Brain microvascular endothelial cell (primary cell): ENCODE data around the gene WWOX.

Experiments
- DNase-seq: peaks from one replicate; pipeline ENCODE4 v3.0.0-alpha.2; 2020
- H3K27ac ChIP-seq: fragments of 250-450 bp; sonication (Bioruptor Pico); 2 replicates; pipeline ENCODE4 v1.5.1; 2020; ENCODE audit warnings: mild to moderate bottlenecking, moderate library complexity
- H3K27me3 ChIP-seq: fragments of 250-450 bp; sonication (Bioruptor Pico); replicated peaks from 2 replicates; pipeline ENCODE4 v1.5.1; 2020; ENCODE audit warnings: mild to moderate bottlenecking
- H3K36me3 ChIP-seq: fragments of 250-450 bp; sonication (Bioruptor Pico); replicated peaks from 2 replicates; pipeline ENCODE4 v1.5.1; 2020; ENCODE audit warnings: mild to moderate bottlenecking
- H3K4me3 ChIP-seq: 2 replicates; pipeline ENCODE4 v1.5.1; 2011; ENCODE audit warnings: low read depth, mild to moderate bottlenecking, control low read depth, low read length, moderate library complexity
- CTCF ChIP-seq: IDR thresholded peaks from 2 replicates; pipeline ENCODE4 v1.5.1; 2011; ENCODE audit warnings: low read depth, mild to moderate bottlenecking, moderate library complexity, low read length, control low read depth, inconsistent platforms; ENCODE audit errors: missing control alignments
- in situ Hi-C: cut with HindIII; loops from 2 replicates; pipeline ENCODE4 v1.10.0; 2017; ENCODE audit warnings: low sequenced_read_pairs, low pct_ligation_motif_present

WWOX gene

GRCh38 chr16:78970650-78971049, 871.2 kb downstream of the WWOX start:
- in situ Hi-C loops, result no loop called here
- no peak for TF ChIP-seq CTCF
- no peak overlapping the region for H3K27ac ChIP-seq
- no peaks in the 10 kb centered on the region for H3K36me3 ChIP-seq
- no peak overlapping the region for H3K4me3 ChIP-seq
- H3K27me3 ChIP-seq, result no peaks in the 10 kb centered on the region
- no peak for DNase-seq

DNA sequence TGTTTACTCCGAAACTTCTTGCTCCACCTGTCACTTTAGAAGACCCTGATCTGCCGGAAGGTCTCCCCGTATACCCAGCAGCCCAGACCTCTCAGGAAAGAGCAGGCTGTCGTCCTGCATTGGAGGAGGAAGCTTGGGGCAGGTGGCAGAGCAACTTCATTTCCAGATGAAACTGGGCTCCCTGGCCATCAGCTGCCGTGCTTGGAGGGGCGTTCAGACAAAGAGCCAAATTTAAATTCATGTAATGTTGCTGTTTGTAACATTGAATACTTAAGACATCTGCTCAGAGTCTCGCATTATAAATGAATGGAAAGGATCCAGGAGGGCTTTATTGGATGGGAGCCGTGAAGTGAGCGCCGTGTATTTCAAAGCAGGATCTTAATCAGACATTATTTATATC, 872.6 kb downstream of the WWOX start:
- no peak overlapping the region for H3K27ac ChIP-seq
- H3K4me3 ChIP-seq, result no peak overlapping the region
- H3K27me3 ChIP-seq, result no peaks in the 10 kb centered on the region
- no peaks in the 10 kb centered on the region for H3K36me3 ChIP-seq
- in situ Hi-C loops, result no loop called here
- DNase-seq, result no peak
- no peak for TF ChIP-seq CTCF

GRCh38 chr16:78972986-78973385, 873.5 kb downstream of the WWOX start:
- no peak for TF ChIP-seq CTCF
- no peak overlapping the region for H3K4me3 ChIP-seq
- no peaks in the 10 kb centered on the region for H3K27me3 ChIP-seq
- in situ Hi-C loops, result no loop called here
- no peak overlapping the region for H3K27ac ChIP-seq
- DNase-seq, result no peak
- H3K36me3 ChIP-seq, result no peaks in the 10 kb centered on the region

DNA sequence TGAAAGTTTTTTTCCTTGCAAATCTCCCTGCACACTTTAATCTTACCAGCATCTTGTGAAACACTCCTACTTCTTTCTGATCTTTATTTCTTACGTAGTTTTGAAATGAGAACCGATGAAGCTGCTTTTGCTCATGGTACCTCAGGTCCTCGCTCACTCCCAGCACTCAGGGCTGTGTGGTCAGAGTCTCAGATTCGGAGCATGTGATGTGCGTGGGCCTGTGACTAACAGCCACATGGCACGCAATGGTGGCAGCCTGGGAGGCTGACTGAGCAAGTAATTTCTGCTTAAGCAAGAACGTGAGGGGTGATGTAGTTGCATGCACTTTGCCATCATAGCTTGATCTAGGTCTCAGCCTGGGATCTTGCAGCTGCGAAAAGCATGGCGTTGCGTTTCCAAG, 876.8 kb downstream of the WWOX start:
- TF ChIP-seq CTCF, result no peak
- Histone ChIP-seq H3K36me3 (no peaks in the 10 kb centered on the region), H3K27me3 (no peaks in the 10 kb centered on the region), H3K4me3 (no peak overlapping the region), H3K27ac (no peak overlapping the region)
- DNase-seq, result no peak
- in situ Hi-C loops, result no loop called here

GRCh38 chr16:78980825-78981224, 881.4 kb downstream of the WWOX start:
- no peak for TF ChIP-seq CTCF
- no peak for DNase-seq
- H3K27ac ChIP-seq, result no peak overlapping the region
- in situ Hi-C loops, result no loop called here
- no peaks in the 10 kb centered on the region for H3K27me3 ChIP-seq
- H3K4me3 ChIP-seq, result no peak overlapping the region
- H3K36me3 ChIP-seq, result no peaks in the 10 kb centered on the region

DNA sequence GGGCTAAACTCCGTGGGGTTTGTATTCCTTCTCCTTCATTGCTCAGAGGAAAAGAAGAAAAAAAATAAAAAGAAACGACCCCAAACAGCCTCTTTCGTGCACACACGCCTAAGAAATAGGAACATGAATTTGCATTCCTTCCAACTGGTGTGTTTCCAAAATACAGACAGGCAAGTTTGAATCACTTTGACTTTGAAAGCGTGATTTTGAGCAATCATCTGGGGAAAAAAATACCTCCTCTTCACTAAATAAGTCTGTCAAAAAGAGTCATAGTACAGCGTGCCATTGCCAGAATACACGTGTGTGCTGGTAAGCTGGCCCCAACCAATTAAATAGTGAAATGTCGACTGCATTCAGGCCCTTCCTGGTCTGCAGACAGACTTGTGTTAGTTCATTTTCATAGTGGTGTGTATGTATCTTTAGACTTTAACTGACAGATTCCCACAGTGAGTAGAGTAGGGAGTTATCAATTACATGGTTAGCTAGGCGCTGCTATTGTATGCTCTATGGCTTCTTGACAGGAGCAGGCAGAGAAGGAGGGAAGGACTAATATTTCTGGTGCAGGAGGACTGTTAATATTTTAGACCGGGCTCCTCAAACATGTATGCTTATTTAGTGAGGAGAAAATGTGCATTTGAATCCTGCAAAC, 882.8 kb downstream of the WWOX start:
- H3K36me3 ChIP-seq, result no peaks in the 10 kb centered on the region
- no peak for TF ChIP-seq CTCF
- no peak overlapping the region for H3K4me3 ChIP-seq
- no peak for DNase-seq
- in situ Hi-C loops, result no loop called here
- no peak overlapping the region for H3K27ac ChIP-seq
- H3K27me3 ChIP-seq, result no peaks in the 10 kb centered on the region
